Upper lobe of right lung (tissue), 1 donor: ENCODE results near the gene ZCCHC4. TPM values are rescaled to one million over a fixed set of nuclear protein-coding genes. Genes with fewer than 3 reads are reported as not detected.

ENCODE experiments used
- ATAC-seq: fragments of 200-7000 bp; cut with Tn5 transposase; one replicate; pipeline ENCODE4 v1.9.1; 2020; ENCODE audit warnings: mild to moderate bottlenecking, moderate library complexity
- DNase-seq: peaks from one replicate; pipeline ENCODE4 v3.0.0-alpha.2; 2020
- H3K27ac ChIP-seq: fragments of 200-600 bp; one replicate; pipeline ENCODE4 v1.8.0; 2022
- H3K27me3 ChIP-seq: fragments of 200-600 bp; one replicate; pipeline ENCODE4 v1.8.0; 2022; ENCODE audit warnings: mild to moderate bottlenecking
- H3K36me3 ChIP-seq: fragments of 200-600 bp; one replicate; pipeline ENCODE4 v1.8.0; 2022
- H3K4me1 ChIP-seq: fragments of 200-600 bp; one replicate; pipeline ENCODE4 v1.8.0; 2022
- H3K4me3 ChIP-seq: fragments of 200-600 bp; one replicate; pipeline ENCODE4 v1.8.0; 2022; ENCODE audit warnings: mild to moderate bottlenecking
- H3K9me3 ChIP-seq: fragments of 200-600 bp; one replicate; pipeline ENCODE4 v1.8.0; 2022
- intact Hi-C: fragments of 100-400 bp; cut with DNase I; formaldehyde crosslinking; loops from one replicate; pipeline ENCODE4 v1.11.0; 2022
- total RNA-seq: library from RNA; stranded (reverse); fragmentation: NEBNext Ultra II Directional; extraction: Animal tissue kit (Norgen Biotek cat#: 25700); gene quantifications from one replicate; pipeline ENCODE4 v1.2.1, GENCODE V29; 2021
- TF ChIP-seq, protein P1 (sequence below): fragments of 200-600 bp; IDR thresholded peaks from one replicate; pipeline ENCODE4 v1.8.0; 2022; ENCODE audit warnings: antibody characterized with exemption
- donor health status: DM: no; HTN: yes; CAD: no; lungs with severe emphysema.

Gene ZCCHC4
- total RNA-seq, 1 donor from 2014 or later: 10.2 TPM

DNA sequence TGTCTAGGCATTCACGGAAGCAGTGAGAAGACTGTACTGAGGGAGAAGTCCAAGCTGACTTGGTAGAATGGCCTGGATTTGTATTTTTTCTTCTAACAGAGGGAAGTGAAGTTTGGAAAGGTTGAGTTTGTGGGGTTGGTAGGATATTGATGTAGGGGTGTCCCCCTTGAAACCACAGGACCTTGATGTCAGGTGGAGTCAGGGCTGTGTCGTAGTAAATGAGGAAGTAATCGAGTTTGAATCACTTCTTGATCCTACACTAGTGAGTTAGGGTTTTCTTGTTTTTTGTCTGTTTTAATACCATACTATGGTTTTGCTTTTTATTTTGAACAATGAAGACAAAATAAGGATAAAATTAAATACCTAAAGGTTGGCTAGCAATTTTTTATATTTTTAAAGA lies 34.3 kb downstream of the ZCCHC4 start:
- DNase-seq (no peak), ATAC-seq (no peak)
- H3K4me3 ChIP-seq: no peak overlapping the region
- no peak overlapping the region for H3K27ac ChIP-seq
- no peaks in the 10 kb centered on the region for H3K4me1 ChIP-seq
- peaks cover 17% of the 10 kb centered on the region for H3K36me3 ChIP-seq
- H3K27me3 ChIP-seq: no peaks in the 10 kb centered on the region
- H3K9me3 ChIP-seq: no peaks in the 10 kb centered on the region
- TF ChIP-seq, protein P1, sequence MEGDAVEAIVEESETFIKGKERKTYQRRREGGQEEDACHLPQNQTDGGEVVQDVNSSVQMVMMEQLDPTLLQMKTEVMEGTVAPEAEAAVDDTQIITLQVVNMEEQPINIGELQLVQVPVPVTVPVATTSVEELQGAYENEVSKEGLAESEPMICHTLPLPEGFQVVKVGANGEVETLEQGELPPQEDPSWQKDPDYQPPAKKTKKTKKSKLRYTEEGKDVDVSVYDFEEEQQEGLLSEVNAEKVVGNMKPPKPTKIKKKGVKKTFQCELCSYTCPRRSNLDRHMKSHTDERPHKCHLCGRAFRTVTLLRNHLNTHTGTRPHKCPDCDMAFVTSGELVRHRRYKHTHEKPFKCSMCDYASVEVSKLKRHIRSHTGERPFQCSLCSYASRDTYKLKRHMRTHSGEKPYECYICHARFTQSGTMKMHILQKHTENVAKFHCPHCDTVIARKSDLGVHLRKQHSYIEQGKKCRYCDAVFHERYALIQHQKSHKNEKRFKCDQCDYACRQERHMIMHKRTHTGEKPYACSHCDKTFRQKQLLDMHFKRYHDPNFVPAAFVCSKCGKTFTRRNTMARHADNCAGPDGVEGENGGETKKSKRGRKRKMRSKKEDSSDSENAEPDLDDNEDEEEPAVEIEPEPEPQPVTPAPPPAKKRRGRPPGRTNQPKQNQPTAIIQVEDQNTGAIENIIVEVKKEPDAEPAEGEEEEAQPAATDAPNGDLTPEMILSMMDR: no peak
- intact Hi-C loops: no loop called here

DNA sequence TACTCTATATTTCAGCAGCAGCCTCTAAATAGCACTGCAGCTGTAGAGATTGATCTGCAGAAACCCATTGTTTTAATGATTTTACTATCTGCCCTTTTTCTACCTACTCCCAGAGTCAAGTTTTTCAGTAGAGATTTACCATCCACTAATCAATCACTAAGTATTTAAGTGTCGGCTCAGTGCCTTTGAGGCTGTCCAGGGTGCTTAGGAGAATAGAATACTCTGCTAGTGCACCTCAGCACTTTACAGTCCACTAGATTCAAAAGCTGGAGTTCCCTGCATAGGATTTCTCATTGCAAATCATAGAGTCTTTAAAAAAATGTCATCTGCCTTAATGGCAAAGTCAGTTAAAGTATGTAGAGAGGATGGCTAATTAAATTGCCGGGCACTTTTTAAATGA lies 34.9 kb downstream of the ZCCHC4 start:
- intact Hi-C loops: no loop called here
- TF ChIP-seq, protein P1: no peak
- H3K36me3 ChIP-seq: peaks cover 17% of the 10 kb centered on the region
- no peak overlapping the region for H3K27ac ChIP-seq
- no peaks in the 10 kb centered on the region for H3K4me1 ChIP-seq
- no peaks in the 10 kb centered on the region for H3K27me3 ChIP-seq
- no peaks in the 10 kb centered on the region for H3K9me3 ChIP-seq
- no peak overlapping the region for H3K4me3 ChIP-seq
- DNase-seq: no peak
- no peak for ATAC-seq

DNA sequence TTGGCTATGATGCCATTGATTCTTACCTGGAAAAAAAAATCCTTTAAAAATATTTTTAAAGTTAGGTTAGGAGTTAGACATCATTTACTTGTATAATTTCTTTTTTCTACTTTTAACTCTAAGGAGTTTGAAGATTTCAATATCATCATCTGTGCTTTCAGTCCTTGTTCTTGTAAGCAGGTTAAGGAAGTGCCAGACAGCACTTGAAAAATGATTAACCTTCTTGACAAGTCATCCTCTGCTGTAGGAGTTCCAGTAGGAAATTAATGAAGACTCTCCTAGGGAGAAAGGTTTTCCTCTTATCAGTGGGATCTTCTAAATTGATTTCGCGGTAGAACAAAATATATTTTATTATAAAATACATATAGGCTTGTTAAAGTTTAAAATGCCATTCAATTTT lies 35.4 kb downstream of the ZCCHC4 start:
- no peaks in the 10 kb centered on the region for H3K9me3 ChIP-seq
- no peak for ATAC-seq
- H3K4me3 ChIP-seq: no peak overlapping the region
- no peak for DNase-seq
- intact Hi-C loops: no loop called here
- H3K27ac ChIP-seq: no peak overlapping the region
- H3K36me3 ChIP-seq: peaks cover 17% of the 10 kb centered on the region
- no peaks in the 10 kb centered on the region for H3K27me3 ChIP-seq
- TF ChIP-seq, protein P1: no peak
- H3K4me1 ChIP-seq: no peaks in the 10 kb centered on the region

DNA sequence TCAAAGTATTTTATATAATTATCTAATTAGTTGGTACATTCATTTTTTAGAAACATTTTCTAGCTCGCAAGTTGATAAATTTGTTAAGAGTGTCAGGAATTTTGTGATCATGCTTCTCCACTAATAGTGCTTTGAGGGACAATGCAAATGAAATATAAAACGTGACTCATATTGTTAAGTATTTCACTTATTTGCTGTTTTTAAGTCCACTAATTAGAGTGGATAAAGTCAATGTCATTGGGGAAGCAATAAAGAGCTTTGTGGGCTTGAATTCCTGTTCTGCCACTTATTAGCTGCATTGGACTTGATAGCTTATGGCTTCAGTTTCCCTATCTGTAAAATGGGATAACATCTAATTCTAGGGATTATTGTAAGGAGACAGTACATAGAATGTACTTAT lies 38.0 kb downstream of the ZCCHC4 start:
- H3K27me3 ChIP-seq: no peaks in the 10 kb centered on the region
- no peak overlapping the region for H3K27ac ChIP-seq
- intact Hi-C loops: no loop called here
- DNase-seq (no peak), ATAC-seq (no peak)
- H3K4me3 ChIP-seq: no peak overlapping the region
- no peaks in the 10 kb centered on the region for H3K9me3 ChIP-seq
- no peaks in the 10 kb centered on the region for H3K4me1 ChIP-seq
- TF ChIP-seq, protein P1: no peak
- H3K36me3 ChIP-seq: peaks cover 17% of the 10 kb centered on the region

DNA sequence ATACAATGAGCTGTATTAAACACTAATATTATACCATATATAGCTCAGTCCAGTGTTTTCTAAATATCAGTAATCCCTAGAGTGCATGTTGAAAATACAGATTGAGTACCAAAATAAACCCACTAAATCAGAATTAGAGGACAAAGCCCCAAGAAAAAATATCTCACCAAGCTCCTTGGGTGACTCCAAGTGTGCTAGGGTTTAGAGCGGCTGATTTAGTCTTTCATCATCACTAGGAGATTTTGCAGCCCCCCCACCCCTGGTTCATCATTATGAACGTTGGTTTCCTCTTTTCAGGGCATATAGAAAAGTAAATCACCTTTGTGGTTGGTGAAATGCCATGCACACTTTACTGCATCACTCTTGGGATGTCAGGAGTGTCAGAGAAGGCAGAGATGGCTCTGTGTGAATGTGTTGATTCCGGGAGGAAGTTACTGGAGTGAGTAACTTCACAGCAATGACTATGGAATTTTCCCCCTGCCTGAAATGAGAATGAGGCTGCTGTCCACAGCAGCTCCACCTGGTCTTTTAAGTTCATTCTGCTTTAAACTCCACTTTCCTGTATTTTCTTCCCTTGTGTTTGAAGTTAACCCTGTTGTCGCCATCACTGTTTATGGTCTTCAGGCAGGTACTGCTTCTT lies 39.3 kb downstream of the ZCCHC4 start:
- no peak overlapping the region for H3K4me3 ChIP-seq
- ATAC-seq: no peak
- no peaks in the 10 kb centered on the region for H3K9me3 ChIP-seq
- no peak for DNase-seq
- intact Hi-C loops: no loop called here
- no peaks in the 10 kb centered on the region for H3K4me1 ChIP-seq
- TF ChIP-seq, protein P1: no peak
- H3K27ac ChIP-seq: no peak overlapping the region
- peaks cover 13% of the 10 kb centered on the region for H3K36me3 ChIP-seq
- H3K27me3 ChIP-seq: no peaks in the 10 kb centered on the region

DNA sequence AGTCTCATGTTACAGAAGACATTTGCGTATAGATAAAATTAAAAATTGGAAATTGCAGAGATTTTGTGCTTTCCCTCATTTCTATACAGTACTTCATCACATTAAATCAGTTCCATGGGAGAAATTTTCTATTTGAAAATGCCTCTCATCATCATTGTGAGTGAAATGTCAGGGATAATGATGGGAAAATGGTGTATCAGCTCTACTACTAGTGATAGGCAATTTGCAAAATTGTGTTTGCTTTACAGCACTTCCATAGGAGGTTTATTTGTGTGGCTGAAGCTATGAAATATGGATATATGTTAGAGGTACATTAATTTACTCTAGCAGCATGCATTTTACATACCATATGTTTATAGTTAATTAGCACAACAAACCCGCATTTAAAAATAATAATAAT lies 43.5 kb downstream of the ZCCHC4 start:
- DNase-seq (no peak), ATAC-seq (no peak)
- Histone ChIP-seq H3K4me3 (no peak overlapping the region), H3K9me3 (no peaks in the 10 kb centered on the region), H3K27ac (no peak overlapping the region), H3K36me3 (no peaks in the 10 kb centered on the region), H3K4me1 (no peaks in the 10 kb centered on the region), H3K27me3 (no peaks in the 10 kb centered on the region)
- intact Hi-C loops: no loop called here
- TF ChIP-seq, protein P1: no peak
